AG09309 (cell line): ENCODE measurements around the gene INSIG2.
A peak's percentile ranks its signal among the peaks of the same experiment; 100 is the strongest.

ENCODE experiments used
- DNase-seq: peaks from one replicate; pipeline ENCODE4 v3.0.0-alpha.2; 2010; ENCODE audit warnings: low read depth
- H3K4me3 ChIP-seq: 2 replicates; pipeline ENCODE4 v1.5.1; 2011; ENCODE audit warnings: mild to moderate bottlenecking, low read depth, low read length, moderate library complexity; ENCODE audit not compliant: control insufficient read depth
- TF ChIP-seq, protein P1 (sequence below): IDR thresholded peaks from 2 replicates; pipeline ENCODE4 v1.5.1; 2011; ENCODE audit warnings: mild to moderate bottlenecking, low read depth, low read length, inconsistent platforms; ENCODE audit not compliant: insufficient read depth, control insufficient read depth; ENCODE audit errors: missing control alignments

INSIG2 gene

DNA sequence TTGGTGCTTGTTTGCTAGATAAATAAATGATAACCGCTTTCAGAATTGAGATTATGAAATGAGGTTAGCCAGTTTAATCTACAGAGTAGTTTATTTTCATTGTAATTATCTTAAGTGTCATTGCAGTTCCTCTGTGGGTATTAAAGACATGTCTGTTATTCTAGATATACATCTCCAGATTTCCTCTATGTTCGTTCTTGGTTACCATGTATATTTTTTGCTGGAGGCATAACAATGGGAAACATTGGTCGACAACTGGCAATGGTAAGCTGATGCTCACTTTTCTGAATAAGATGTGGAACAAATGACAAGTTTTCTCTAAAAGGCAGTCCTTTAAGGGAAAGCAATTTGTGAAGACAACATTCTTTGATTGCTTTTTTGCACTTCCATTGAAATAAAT, 18.7 kb downstream of the INSIG2 start:
- no peak for DNase-seq
- TF ChIP-seq, protein P1, sequence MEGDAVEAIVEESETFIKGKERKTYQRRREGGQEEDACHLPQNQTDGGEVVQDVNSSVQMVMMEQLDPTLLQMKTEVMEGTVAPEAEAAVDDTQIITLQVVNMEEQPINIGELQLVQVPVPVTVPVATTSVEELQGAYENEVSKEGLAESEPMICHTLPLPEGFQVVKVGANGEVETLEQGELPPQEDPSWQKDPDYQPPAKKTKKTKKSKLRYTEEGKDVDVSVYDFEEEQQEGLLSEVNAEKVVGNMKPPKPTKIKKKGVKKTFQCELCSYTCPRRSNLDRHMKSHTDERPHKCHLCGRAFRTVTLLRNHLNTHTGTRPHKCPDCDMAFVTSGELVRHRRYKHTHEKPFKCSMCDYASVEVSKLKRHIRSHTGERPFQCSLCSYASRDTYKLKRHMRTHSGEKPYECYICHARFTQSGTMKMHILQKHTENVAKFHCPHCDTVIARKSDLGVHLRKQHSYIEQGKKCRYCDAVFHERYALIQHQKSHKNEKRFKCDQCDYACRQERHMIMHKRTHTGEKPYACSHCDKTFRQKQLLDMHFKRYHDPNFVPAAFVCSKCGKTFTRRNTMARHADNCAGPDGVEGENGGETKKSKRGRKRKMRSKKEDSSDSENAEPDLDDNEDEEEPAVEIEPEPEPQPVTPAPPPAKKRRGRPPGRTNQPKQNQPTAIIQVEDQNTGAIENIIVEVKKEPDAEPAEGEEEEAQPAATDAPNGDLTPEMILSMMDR, result no peak
- H3K4me3 ChIP-seq, result no peak overlapping the region

DNA sequence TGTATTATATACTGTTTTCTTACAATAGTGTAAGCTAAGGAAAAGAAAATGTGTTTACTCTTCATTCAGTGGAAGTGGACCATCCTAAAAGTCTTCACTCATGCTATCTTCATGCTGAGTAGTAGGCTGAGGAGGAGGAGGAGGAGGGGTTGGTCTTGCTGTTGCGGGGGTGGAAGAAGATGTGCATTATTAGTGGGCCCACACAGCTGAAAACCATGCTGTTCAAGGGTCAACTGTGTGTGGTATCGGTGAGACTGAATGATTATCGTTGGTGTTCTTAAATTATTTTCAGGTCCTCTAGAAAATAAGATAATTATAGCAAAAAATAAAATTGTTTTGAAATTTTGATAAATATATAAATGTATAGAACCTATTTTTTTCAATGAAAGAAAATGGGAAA, 22.0 kb downstream of the INSIG2 start:
- TF ChIP-seq, protein P1, result no peak
- no peak for DNase-seq
- no peak overlapping the region for H3K4me3 ChIP-seq

DNA sequence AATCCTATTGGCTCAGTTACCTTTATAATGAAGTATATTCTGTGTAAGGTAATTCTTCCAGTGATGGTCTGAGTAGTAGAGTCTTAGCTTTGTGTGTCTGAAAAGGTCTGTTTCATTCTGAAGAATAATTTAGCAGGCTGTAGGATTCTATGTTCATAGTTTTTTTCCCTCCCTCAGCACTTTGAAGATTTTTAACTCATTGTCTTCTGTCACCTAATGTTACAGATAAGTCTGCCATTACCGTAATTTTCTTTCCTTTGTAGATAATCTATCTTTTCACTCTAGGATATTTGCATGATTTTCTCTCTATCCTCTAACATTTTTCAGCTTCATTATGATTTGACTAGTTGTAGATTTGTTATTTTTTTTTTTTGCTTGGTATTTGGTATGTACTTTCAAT, 22.7 kb downstream of the INSIG2 start:
- DNase-seq, result no peak
- TF ChIP-seq, protein P1, result no peak
- H3K4me3 ChIP-seq, result no peak overlapping the region

DNA sequence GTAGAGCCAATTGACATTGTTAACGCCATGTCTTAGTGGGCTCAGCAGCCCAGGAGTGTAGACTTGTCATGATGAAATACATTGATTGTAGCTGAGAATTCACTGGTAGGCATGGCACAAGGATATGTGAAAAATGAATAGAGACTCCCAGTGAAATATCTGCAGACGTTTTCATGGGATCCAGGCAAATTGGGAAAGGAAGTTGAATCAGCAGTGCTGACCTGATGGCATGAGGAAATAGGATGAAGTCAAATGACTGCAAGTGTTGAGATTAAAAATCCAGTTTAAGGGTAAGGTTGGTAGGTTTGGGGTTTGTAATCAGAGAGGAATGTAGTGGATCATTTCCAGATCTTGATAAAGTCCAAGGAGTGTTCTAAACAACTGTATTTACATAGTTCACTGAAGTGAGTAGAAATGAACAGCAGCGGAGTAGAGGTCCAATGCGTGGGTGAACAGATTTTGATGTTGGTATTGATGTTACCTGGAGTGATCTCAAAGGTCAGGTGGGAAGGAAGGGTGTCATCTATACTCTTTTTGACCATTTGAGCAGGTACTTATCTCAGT, 24.6 kb downstream of the INSIG2 start:
- DNase-seq, result peak; percentile 39
- TF ChIP-seq, protein P1, result no peak
- H3K4me3 ChIP-seq, result no peak overlapping the region

DNA sequence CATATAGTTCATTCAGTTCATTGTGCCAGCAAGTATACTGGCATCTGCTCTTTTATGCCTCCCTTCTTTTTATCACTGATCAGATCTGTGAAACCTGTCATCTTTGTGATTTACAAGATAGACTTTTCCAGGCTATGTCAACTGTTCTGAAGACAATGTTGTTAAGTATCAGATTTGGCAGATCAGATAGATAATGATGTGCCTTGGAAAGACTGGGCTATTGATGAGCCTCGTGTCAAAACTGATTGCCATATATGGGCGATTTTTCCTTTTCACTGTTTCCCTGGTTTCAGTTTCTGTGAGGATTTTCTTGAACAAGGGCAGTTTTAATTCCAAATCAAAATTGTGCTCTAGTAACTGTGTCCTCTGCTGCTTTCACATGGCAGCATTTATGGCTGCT, 26.6 kb downstream of the INSIG2 start:
- TF ChIP-seq, protein P1, result no peak
- no peak overlapping the region for H3K4me3 ChIP-seq
- no peak for DNase-seq

DNA sequence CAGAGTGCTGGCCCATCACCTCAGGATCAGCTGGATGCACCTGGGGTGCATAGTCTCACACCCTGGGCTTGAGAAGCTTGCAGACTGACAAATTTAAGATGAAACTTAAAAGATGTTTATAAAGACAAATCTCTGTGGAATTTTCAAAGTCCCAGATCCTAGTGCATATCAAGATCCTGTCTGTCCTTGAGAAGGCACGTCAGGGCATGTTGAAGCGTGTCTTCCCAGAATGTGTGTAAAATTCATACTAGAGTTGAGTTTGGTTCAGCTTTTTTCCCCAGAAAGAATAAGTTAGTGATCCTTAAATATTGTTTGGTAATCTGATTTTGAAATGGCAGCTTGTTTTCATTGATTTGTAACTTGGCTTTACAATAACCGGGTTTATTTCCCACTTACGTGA, 27.5 kb downstream of the INSIG2 start:
- no peak overlapping the region for H3K4me3 ChIP-seq
- TF ChIP-seq, protein P1, result no peak
- no peak for DNase-seq

DNA sequence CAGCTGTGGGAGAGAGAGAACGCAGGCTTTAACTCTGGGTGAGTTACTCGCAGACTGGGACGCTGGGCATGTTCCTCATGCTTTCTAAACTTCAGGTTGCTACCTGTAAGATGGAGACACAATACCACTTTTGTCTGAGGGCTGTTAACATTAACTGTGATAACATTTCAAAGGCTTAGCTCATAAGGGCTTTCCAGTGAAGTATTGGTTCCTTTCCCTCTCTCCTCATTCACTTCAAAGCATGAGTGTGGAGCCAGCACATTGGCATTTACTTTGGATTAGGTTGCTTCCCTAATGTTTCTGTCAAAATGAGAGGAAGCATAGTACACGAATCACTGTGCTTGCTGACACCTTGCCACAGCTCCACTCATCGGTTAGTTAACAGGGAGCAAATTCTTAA, 30.2 kb downstream of the INSIG2 start:
- H3K4me3 ChIP-seq, result no peak overlapping the region
- DNase-seq, result no peak
- TF ChIP-seq, protein P1, result no peak
